ENCODE results near the gene KCNK10.

The KCNK10 gene

DNA sequence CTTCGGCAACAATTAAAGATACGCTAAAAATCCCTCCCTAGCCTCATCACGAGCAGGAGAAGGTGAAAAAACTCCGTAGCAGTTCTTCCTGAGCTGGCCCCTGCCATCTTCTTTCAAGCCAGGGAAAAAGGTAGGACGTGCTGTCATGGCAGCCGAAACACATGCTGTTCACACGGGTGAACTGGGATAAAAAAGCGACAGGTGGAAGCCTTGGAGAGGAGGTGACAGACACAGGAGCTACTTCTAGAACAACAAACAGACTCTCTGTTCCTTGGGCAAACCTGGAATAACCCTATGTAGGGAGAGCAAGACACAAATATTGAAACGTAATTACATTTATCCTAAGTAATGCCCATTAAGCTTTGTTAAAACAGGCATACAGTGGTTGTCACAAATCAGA is 81.3 kb downstream of the KCNK10 start:
- Histone ChIP-seq H3K27ac (no peak overlapping the region), H3K4me1 (ENCODE audit: low read depth, poor library complexity, severe bottlenecking) (no peaks in the 10 kb centered on the region), H3K4me2 (no peak overlapping the region), H2AFZ (ENCODE audit: low read depth) (no peak overlapping the region), H3K4me3 (IDR thresholded peaks at IDR 0.05; ENCODE audit: insufficient read depth, low read depth, low read length) (no peak overlapping the region), H3K79me2 (ENCODE audit: insufficient read depth, low read depth) (no peaks in the 10 kb centered on the region), H4K20me1 (ENCODE audit: insufficient read depth) (no peaks in the 10 kb centered on the region), H3K27me3 (ENCODE audit: insufficient read depth, low read depth) (no peaks in the 10 kb centered on the region), H3K36me3 (ENCODE audit: insufficient read depth) (no peaks in the 10 kb centered on the region), H3K9ac (no peak overlapping the region)
- TF ChIP-seq, protein P1, sequence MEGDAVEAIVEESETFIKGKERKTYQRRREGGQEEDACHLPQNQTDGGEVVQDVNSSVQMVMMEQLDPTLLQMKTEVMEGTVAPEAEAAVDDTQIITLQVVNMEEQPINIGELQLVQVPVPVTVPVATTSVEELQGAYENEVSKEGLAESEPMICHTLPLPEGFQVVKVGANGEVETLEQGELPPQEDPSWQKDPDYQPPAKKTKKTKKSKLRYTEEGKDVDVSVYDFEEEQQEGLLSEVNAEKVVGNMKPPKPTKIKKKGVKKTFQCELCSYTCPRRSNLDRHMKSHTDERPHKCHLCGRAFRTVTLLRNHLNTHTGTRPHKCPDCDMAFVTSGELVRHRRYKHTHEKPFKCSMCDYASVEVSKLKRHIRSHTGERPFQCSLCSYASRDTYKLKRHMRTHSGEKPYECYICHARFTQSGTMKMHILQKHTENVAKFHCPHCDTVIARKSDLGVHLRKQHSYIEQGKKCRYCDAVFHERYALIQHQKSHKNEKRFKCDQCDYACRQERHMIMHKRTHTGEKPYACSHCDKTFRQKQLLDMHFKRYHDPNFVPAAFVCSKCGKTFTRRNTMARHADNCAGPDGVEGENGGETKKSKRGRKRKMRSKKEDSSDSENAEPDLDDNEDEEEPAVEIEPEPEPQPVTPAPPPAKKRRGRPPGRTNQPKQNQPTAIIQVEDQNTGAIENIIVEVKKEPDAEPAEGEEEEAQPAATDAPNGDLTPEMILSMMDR (conservative IDR thresholded peaks at IDR 0.05; ENCODE audit: low read depth, low read length) = no peak

DNA sequence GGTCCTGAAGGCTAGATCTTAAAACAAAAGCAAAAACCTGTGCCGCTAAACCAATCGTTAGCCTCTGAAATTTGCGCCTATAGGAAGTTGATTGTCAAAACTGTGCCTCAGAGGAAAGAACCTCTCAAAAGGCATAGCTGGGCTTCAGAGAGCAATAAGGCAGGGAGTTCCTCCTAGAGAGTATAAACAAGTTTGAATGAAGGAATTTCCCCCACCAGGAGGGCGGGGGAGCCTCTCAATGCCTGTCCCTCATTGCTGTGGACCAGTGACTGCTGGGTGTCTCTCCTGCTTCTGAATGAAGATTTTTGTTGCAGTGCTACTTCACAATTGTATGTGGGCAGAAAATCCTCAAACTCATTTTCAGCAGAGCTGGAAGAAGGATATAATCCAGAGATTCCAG is 88.6 kb downstream of the KCNK10 start:
- Histone ChIP-seq H3K27me3 (ENCODE audit: insufficient read depth, low read depth) (no peaks in the 10 kb centered on the region), H3K79me2 (ENCODE audit: insufficient read depth, low read depth) (no peaks in the 10 kb centered on the region), H3K9ac (no peak overlapping the region), H3K4me2 (no peak overlapping the region), H2AFZ (ENCODE audit: low read depth) (no peak overlapping the region), H3K27ac (no peak overlapping the region), H3K36me3 (ENCODE audit: insufficient read depth) (no peaks in the 10 kb centered on the region), H4K20me1 (ENCODE audit: insufficient read depth) (no peaks in the 10 kb centered on the region), H3K4me1 (ENCODE audit: low read depth, poor library complexity, severe bottlenecking) (no peaks in the 10 kb centered on the region), H3K4me3 (IDR thresholded peaks at IDR 0.05; ENCODE audit: insufficient read depth, low read depth, low read length) (no peak overlapping the region)
- TF ChIP-seq, protein P1 (conservative IDR thresholded peaks at IDR 0.05; ENCODE audit: low read depth, low read length) = no peak

DNA sequence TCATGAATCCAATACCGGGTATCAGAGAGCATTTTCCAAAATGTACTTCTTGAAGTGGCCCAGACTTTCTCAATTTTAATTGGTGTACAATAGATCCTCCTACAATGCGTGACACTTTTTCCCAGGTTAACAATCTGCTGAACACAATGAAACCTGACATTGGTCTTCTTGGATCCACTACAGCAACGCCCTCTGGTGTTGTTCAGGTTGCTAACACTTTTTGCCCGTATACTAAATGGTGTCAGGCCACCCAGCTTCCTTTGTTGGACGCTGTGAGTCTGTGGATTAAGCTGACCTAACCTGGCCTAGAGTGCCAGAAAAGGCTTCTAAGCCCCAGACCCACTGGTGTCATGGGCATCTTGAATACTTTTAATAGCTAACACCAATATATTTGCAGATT is 89.2 kb downstream of the KCNK10 start:
- Histone ChIP-seq H4K20me1 (ENCODE audit: insufficient read depth) (no peaks in the 10 kb centered on the region), H3K4me3 (IDR thresholded peaks at IDR 0.05; ENCODE audit: insufficient read depth, low read depth, low read length) (no peak overlapping the region), H3K4me1 (ENCODE audit: low read depth, poor library complexity, severe bottlenecking) (no peaks in the 10 kb centered on the region), H3K4me2 (no peak overlapping the region), H3K27ac (no peak overlapping the region), H3K36me3 (ENCODE audit: insufficient read depth) (no peaks in the 10 kb centered on the region), H3K27me3 (ENCODE audit: insufficient read depth, low read depth) (no peaks in the 10 kb centered on the region), H2AFZ (ENCODE audit: low read depth) (no peak overlapping the region), H3K79me2 (ENCODE audit: insufficient read depth, low read depth) (no peaks in the 10 kb centered on the region), H3K9ac (no peak overlapping the region)
- TF ChIP-seq, protein P1 (conservative IDR thresholded peaks at IDR 0.05; ENCODE audit: low read depth, low read length) = no peak

DNA sequence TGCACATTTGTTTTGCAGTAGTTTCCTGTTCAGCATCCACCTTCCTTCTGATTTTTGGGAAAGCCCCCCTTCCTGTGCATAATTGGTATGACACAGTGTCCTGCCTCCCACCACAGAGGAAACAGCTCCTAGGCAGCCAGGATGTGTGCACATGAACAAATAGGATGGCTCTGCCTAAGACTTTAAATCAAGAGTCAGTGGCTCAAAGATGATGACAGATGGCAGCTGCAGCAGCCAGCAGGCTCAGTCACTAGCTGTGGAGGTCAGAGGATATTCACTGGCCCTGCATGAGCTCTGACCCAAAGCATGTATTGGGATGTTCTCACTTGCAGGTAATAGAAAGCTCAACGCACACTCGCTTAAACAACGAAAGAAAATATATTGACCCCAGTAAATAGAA is 90.3 kb downstream of the KCNK10 start:
- no peaks in the 10 kb centered on the region for H3K36me3 ChIP-seq (ENCODE audit: insufficient read depth)
- TF ChIP-seq, protein P1 (conservative IDR thresholded peaks at IDR 0.05; ENCODE audit: low read depth, low read length) = no peak
- no peak overlapping the region for H2AFZ ChIP-seq (ENCODE audit: low read depth)
- no peaks in the 10 kb centered on the region for H3K4me1 ChIP-seq (ENCODE audit: low read depth, poor library complexity, severe bottlenecking)
- no peak overlapping the region for H3K27ac ChIP-seq
- H3K4me3 ChIP-seq (IDR thresholded peaks at IDR 0.05; ENCODE audit: insufficient read depth, low read depth, low read length) = no peak overlapping the region
- no peak overlapping the region for H3K9ac ChIP-seq
- no peak overlapping the region for H3K4me2 ChIP-seq
- H3K27me3 ChIP-seq (ENCODE audit: insufficient read depth, low read depth) = no peaks in the 10 kb centered on the region
- H4K20me1 ChIP-seq (ENCODE audit: insufficient read depth) = no peaks in the 10 kb centered on the region
- H3K79me2 ChIP-seq (ENCODE audit: insufficient read depth, low read depth) = no peaks in the 10 kb centered on the region

DNA sequence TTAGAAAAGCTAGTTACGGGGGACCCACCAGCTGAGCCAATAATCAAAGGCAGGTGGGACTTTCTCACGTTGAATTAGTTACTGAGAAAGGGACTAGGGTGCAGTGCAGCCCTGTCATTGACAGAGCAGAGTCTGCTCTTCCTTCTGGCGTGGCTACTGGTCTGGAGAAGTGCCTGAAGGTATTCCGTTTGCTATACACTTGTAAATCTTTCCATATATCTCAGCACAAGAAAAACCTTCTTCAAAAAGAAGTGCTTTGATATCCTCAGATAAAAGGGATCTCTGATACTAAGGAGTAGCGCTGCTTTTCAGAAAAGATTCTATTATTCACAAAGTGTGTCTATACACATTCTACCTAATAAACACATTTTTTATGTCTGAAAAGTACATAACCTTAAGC is 91.5 kb downstream of the KCNK10 start:
- TF ChIP-seq, protein P1 (conservative IDR thresholded peaks at IDR 0.05; ENCODE audit: low read depth, low read length) = no peak
- H3K79me2 ChIP-seq (ENCODE audit: insufficient read depth, low read depth) = no peaks in the 10 kb centered on the region
- no peaks in the 10 kb centered on the region for H4K20me1 ChIP-seq (ENCODE audit: insufficient read depth)
- H2AFZ ChIP-seq (ENCODE audit: low read depth) = no peak overlapping the region
- H3K4me3 ChIP-seq (IDR thresholded peaks at IDR 0.05; ENCODE audit: insufficient read depth, low read depth, low read length) = no peak overlapping the region
- no peaks in the 10 kb centered on the region for H3K27me3 ChIP-seq (ENCODE audit: insufficient read depth, low read depth)
- H3K4me2 ChIP-seq = no peak overlapping the region
- no peaks in the 10 kb centered on the region for H3K4me1 ChIP-seq (ENCODE audit: low read depth, poor library complexity, severe bottlenecking)
- no peak overlapping the region for H3K27ac ChIP-seq
- no peak overlapping the region for H3K9ac ChIP-seq
- H3K36me3 ChIP-seq (ENCODE audit: insufficient read depth) = no peaks in the 10 kb centered on the region
